ENCODE measurements around the gene OR7G2.

The OR7G2 gene

DNA sequence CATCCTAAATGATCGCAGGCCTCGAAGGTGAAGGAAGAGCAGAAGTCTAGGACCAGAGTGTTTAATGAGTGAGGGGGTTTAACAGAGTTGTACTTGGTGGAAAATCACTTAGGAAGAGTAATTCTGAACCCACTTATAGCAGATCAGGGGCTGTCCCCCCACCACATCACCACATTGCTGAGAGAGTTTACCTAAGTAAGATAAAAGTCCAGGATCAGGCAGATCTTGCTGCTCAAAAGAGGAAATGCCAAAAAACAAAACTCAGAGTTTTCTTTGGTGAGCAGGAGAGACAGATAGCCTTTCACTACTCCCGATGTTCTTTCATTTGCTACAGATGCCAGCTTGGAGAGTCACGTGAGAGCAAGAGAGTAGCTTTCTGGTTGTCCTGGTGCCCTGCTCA, 48.3 kb upstream of the OR7G2 start:
- ATAC-seq = no peak
- no peak for TF ChIP-seq OSR1 (CRISPR knock-in tag; IDR thresholded peaks at IDR 0.05)
- TF ChIP-seq ZNF565 (CRISPR knock-in tag; conservative IDR thresholded peaks at IDR 0.05; ENCODE audit: low read depth) = no peak
- no peak for TF ChIP-seq ZFP30 (CRISPR knock-in tag; IDR thresholded peaks at IDR 0.05)
- TF ChIP-seq ZNF70 (CRISPR knock-in tag; IDR thresholded peaks at IDR 0.05) = no peak

DNA sequence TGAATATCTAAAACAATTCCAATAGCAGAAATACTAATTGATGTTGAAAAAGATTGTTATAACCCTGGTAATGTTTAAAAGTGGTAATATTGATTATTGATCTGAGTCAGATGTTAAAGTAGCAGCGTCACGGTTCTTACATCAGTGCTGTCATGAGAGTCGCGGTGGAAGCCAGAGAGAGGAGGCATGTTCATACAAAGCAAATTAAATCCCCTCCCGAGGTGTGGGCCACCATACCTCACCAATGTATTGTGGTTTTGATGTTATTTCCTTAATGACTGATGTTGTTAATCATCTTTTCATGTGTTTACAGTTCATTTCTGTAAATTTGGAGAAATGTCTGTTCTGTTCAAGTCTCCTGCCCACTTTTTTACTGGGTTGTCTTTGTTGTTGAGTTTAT, 44.1 kb upstream of the OR7G2 start:
- no peak for TF ChIP-seq SNAI2 (CRISPR knock-in tag; IDR thresholded peaks at IDR 0.05)
- no peak for TF ChIP-seq ZNF8 (CRISPR knock-in tag; IDR thresholded peaks at IDR 0.05)
- no peak for TF ChIP-seq CREB5 (CRISPR knock-in tag; IDR thresholded peaks at IDR 0.05; ENCODE audit: low read depth)
- TF ChIP-seq TCF4 (CRISPR knock-in tag; IDR thresholded peaks at IDR 0.05; ENCODE audit: borderline replicate concordance) = no peak
- ATAC-seq = no peak

DNA sequence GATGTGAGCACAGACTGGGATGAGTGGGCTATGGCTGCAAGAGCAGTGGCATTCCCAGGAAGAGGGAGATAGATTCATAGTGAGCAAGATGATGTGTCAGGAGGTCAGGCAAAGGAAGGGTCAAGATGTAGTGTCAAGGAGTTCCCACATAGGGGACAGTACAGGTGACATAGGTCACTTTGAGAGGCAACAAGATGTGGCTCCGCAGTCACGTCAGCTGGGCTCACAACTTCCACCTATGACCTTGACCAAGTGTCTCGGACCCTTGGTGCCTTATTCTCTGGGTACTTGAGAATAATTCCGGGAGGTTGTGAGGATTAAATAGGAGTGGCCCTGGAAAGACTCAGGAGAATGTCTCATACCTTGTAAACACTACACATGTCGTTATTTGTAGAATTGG, 43.4 kb upstream of the OR7G2 start:
- ATAC-seq = no peak

More for the DNA sequence above, 43.4 kb upstream of the OR7G2 start:
- TF ChIP-seq SNAI2 (CRISPR knock-in tag; IDR thresholded peaks at IDR 0.05) (no peak), ZNF565 (CRISPR knock-in tag; conservative IDR thresholded peaks at IDR 0.05; ENCODE audit: low read depth) (no peak), ZFP30 (CRISPR knock-in tag; IDR thresholded peaks at IDR 0.05) (no peak), OSR1 (CRISPR knock-in tag; IDR thresholded peaks at IDR 0.05) (no peak), ZFP3 (CRISPR knock-in tag; IDR thresholded peaks at IDR 0.05) (no peak), GLIS3 (CRISPR knock-in tag; IDR thresholded peaks at IDR 0.05) (no peak), ZC3H10 (CRISPR knock-in tag; IDR thresholded peaks at IDR 0.05) (no peak), RARB (CRISPR knock-in tag; IDR thresholded peaks at IDR 0.05) (no peak), TOX (CRISPR knock-in tag; IDR thresholded peaks at IDR 0.05; ENCODE audit: borderline replicate concordance) (no peak), CSDC2 (CRISPR knock-in tag; IDR thresholded peaks at IDR 0.05) (no peak), ARNTL (CRISPR knock-in tag; IDR thresholded peaks at IDR 0.05; ENCODE audit: borderline replicate concordance, low read depth) (no peak), PATZ1 (CRISPR knock-in tag; IDR thresholded peaks at IDR 0.05; ENCODE audit: borderline replicate concordance) (no peak), ZNF70 (CRISPR knock-in tag; IDR thresholded peaks at IDR 0.05) (no peak), ISL1 (CRISPR knock-in tag; IDR thresholded peaks at IDR 0.05) (no peak), BACH2 (CRISPR knock-in tag; IDR thresholded peaks at IDR 0.05; ENCODE audit: borderline replicate concordance) (no peak), POU6F1 (CRISPR knock-in tag; IDR thresholded peaks at IDR 0.05; ENCODE audit: borderline replicate concordance, low read depth) (no peak), CREB5 (CRISPR knock-in tag; IDR thresholded peaks at IDR 0.05; ENCODE audit: low read depth) (no peak)
- TF ChIP-seq, protein P1, sequence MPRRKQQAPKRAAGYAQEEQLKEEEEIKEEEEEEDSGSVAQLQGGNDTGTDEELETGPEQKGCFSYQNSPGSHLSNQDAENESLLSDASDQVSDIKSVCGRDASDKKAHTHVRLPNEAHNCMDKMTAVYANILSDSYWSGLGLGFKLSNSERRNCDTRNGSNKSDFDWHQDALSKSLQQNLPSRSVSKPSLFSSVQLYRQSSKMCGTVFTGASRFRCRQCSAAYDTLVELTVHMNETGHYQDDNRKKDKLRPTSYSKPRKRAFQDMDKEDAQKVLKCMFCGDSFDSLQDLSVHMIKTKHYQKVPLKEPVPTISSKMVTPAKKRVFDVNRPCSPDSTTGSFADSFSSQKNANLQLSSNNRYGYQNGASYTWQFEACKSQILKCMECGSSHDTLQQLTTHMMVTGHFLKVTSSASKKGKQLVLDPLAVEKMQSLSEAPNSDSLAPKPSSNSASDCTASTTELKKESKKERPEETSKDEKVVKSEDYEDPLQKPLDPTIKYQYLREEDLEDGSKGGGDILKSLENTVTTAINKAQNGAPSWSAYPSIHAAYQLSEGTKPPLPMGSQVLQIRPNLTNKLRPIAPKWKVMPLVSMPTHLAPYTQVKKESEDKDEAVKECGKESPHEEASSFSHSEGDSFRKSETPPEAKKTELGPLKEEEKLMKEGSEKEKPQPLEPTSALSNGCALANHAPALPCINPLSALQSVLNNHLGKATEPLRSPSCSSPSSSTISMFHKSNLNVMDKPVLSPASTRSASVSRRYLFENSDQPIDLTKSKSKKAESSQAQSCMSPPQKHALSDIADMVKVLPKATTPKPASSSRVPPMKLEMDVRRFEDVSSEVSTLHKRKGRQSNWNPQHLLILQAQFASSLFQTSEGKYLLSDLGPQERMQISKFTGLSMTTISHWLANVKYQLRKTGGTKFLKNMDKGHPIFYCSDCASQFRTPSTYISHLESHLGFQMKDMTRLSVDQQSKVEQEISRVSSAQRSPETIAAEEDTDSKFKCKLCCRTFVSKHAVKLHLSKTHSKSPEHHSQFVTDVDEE (CRISPR knock-in tag; IDR thresholded peaks at IDR 0.05) = no peak
- TF ChIP-seq, protein P2, sequence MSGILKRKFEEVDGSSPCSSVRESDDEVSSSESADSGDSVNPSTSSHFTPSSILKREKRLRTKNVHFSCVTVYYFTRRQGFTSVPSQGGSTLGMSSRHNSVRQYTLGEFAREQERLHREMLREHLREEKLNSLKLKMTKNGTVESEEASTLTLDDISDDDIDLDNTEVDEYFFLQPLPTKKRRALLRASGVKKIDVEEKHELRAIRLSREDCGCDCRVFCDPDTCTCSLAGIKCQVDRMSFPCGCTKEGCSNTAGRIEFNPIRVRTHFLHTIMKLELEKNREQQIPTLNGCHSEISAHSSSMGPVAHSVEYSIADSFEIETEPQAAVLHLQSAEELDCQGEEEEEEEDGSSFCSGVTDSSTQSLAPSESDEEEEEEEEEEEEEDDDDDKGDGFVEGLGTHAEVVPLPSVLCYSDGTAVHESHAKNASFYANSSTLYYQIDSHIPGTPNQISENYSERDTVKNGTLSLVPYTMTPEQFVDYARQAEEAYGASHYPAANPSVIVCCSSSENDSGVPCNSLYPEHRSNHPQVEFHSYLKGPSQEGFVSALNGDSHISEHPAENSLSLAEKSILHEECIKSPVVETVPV (CRISPR knock-in tag; IDR thresholded peaks at IDR 0.05) = no peak
